SK-N-SH treated with all-trans-retinoic acid at 6 μM for 48 hours (cell line): Measurements from ENCODE around the gene POLR2H.
A peak's percentile ranks its signal among the peaks of the same experiment; 100 is the strongest.

Experiments
- ATAC-seq: fragments of 200-7000 bp; cut with Tn5 transposase; 3 replicates; pipeline ENCODE4 v1.9.1; 2020; ENCODE audit warnings: mild to moderate bottlenecking, moderate library complexity
- CREB5 ChIP-seq: fragments of 250-450 bp; sonication (Bioruptor Pico); IDR thresholded peaks from 2 replicates; pipeline ENCODE4 v1.5.1; 2020; ENCODE audit warnings: low read depth, mild to moderate bottlenecking, moderate library complexity
- CSRNP3 ChIP-seq: fragments of 250-450 bp; sonication (Bioruptor Pico); IDR thresholded peaks from 2 replicates; pipeline ENCODE4 v1.5.1; 2021; ENCODE audit warnings: mild to moderate bottlenecking, moderate library complexity
- ESRRG ChIP-seq: fragments of 250-450 bp; sonication (Bioruptor Pico); IDR thresholded peaks from 2 replicates; pipeline ENCODE4 v1.6.1; 2021; ENCODE audit warnings: mild to moderate bottlenecking
- GLIS3 ChIP-seq: fragments of 250-450 bp; sonication (Bioruptor Pico); IDR thresholded peaks from 2 replicates; pipeline ENCODE4 v1.5.0; 2020; ENCODE audit warnings: mild to moderate bottlenecking, moderate library complexity
- ISL1 ChIP-seq: fragments of 250-450 bp; sonication (Bioruptor Pico); IDR thresholded peaks from 2 replicates; pipeline ENCODE4 v2.1.2; 2022; ENCODE audit warnings: mild to moderate bottlenecking, moderate library complexity
- PATZ1 ChIP-seq: fragments of 250-450 bp; sonication (Bioruptor Pico); IDR thresholded peaks from 2 replicates; pipeline ENCODE4 v1.8.0; 2020; ENCODE audit warnings: mild to moderate bottlenecking, moderate library complexity, borderline replicate concordance
- POU6F1 ChIP-seq: fragments of 250-450 bp; sonication (Bioruptor Pico); IDR thresholded peaks from 2 replicates; pipeline ENCODE4 v1.8.0; 2021; ENCODE audit warnings: low read depth, mild to moderate bottlenecking, moderate library complexity, borderline replicate concordance
- PPARA ChIP-seq: fragments of 250-450 bp; sonication (Bioruptor Pico); IDR thresholded peaks from 2 replicates; pipeline ENCODE4 v1.5.0; 2020; ENCODE audit warnings: mild to moderate bottlenecking, borderline replicate concordance
- SNAI2 ChIP-seq: fragments of 250-450 bp; sonication (Bioruptor Pico); IDR thresholded peaks from 2 replicates; pipeline ENCODE4 v1.5.0; 2020; ENCODE audit warnings: mild to moderate bottlenecking, moderate library complexity
- TCF4 ChIP-seq: fragments of 250-450 bp; sonication (Bioruptor Pico); IDR thresholded peaks from 2 replicates; pipeline ENCODE4 v1.8.0; 2021; ENCODE audit warnings: mild to moderate bottlenecking, moderate library complexity, borderline replicate concordance
- TOX ChIP-seq: fragments of 250-450 bp; sonication (Bioruptor Pico); IDR thresholded peaks from 2 replicates; pipeline ENCODE4 v1.8.0; 2021; ENCODE audit warnings: mild to moderate bottlenecking, moderate library complexity, borderline replicate concordance
- ZC3H10 ChIP-seq: fragments of 250-450 bp; sonication (Bioruptor Pico); IDR thresholded peaks from 2 replicates; pipeline ENCODE4 v1.5.1; 2021; ENCODE audit warnings: mild to moderate bottlenecking, moderate library complexity

The POLR2H gene

GRCh38 chr3:184377882-184378445, 16.5 kb downstream of the POLR2H start, which contains the start of gene THPO:
THPO (minus strand) TSS chr3:184378207; CDS start chr3:184376259, 1,948 bp downstream.
- no peak for ATAC-seq
- TF ChIP-seq CSRNP3 (CRISPR knock-in tag) (no peak), ZC3H10 (CRISPR knock-in tag) (no peak), SNAI2 (no peak), GLIS3 (no peak), ESRRG (CRISPR knock-in tag) (no peak), CREB5 (CRISPR knock-in tag) (no peak), TOX (CRISPR knock-in tag) (no peak), ISL1 (CRISPR knock-in tag) (no peak)

GRCh38 chr3:184378651-184379357, 17.3 kb downstream of the POLR2H start:
- ATAC-seq = no peak
- TF ChIP-seq PPARA (CRISPR knock-in tag) (no peak), GLIS3 (no peak), PATZ1 (CRISPR knock-in tag) (no peak)

GRCh38 chr3:184379358-184380184, 18.1 kb downstream of the POLR2H start, which contains the start of gene CHRD:
CHRD (plus strand) TSS chr3:184380054; CDS start chr3:184380319, 265 bp downstream.
- TF ChIP-seq POU6F1 (CRISPR knock-in tag) = no peak
- ATAC-seq = no peak

GRCh38 chr3:184380185-184380626, 18.7 kb downstream of the POLR2H start:
- ATAC-seq = peak; percentile 17; the same call in 1 of the 3 replicates
- TF ChIP-seq SNAI2 (no peak), POU6F1 (CRISPR knock-in tag) (no peak), CSRNP3 (CRISPR knock-in tag) (no peak), ESRRG (CRISPR knock-in tag) (no peak), ZC3H10 (CRISPR knock-in tag) (no peak), PATZ1 (CRISPR knock-in tag) (no peak), TCF4 (CRISPR knock-in tag) (no peak), ISL1 (CRISPR knock-in tag) (no peak)
